NCI-H187 treated with DMSO at 0.1 percent for 48 hours (cell line): Measurements from ENCODE around the gene ETNK2.
A peak's percentile ranks its signal among the peaks of the same experiment; 100 is the strongest.
"Not testable (repeated sequence)": the region's sequence is repeated elsewhere in the genome, so short reads cannot be mapped to it uniquely, and the experiment has no call there.

Source experiments
- DNase-seq: peaks from one replicate; lab custom pipeline; 2025; lab: John Stamatoyannopoulos, UW

ETNK2 gene

GRCh38 chr1:204098683-204099082 is 53.2 kb downstream of the ETNK2 start:
- DNase-seq, result no peak

GRCh38 chr1:204096931-204097330 is 54.9 kb downstream of the ETNK2 start:
- no peak for DNase-seq

- no peak for DNase-seq
Measured at GRCh38 chr1:204094856-204095634, 56.8 kb downstream of the ETNK2 start.

- no peak for DNase-seq
Measured at GRCh38 chr1:204094313-204094729, 57.5 kb downstream of the ETNK2 start.

- DNase-seq, result no peak
Measured at GRCh38 chr1:204093781-204094180, 58.1 kb downstream of the ETNK2 start.

- DNase-seq, result no peak
Measured at GRCh38 chr1:204093421-204093717, 58.5 kb downstream of the ETNK2 start.

- DNase-seq, result no peak
Measured at GRCh38 chr1:204092632-204093420, 59.0 kb downstream of the ETNK2 start.

GRCh38 chr1:204091787-204092312 is 60.0 kb downstream of the ETNK2 start:
- DNase-seq, result no peak

GRCh38 chr1:204091066-204091465 is 60.8 kb downstream of the ETNK2 start:
- DNase-seq, result no peak

- not testable (repeated sequence) for DNase-seq
Measured at GRCh38 chr1:204090132-204090531, 61.7 kb downstream of the ETNK2 start.

- no peak for DNase-seq
Measured at GRCh38 chr1:204089044-204089751, 62.6 kb downstream of the ETNK2 start.

- no peak for DNase-seq
Measured at GRCh38 chr1:204088596-204088995, 63.2 kb downstream of the ETNK2 start.

GRCh38 chr1:204087893-204088528 is 63.8 kb downstream of the ETNK2 start:
- no peak for DNase-seq

GRCh38 chr1:204087181-204087892 is 64.5 kb downstream of the ETNK2 start:
- no peak for DNase-seq

- no peak for DNase-seq
Measured at GRCh38 chr1:204085876-204086275, 66.0 kb downstream of the ETNK2 start.

GRCh38 chr1:204084247-204084772 is 67.5 kb downstream of the ETNK2 start:
- DNase-seq, result peak; percentile 92

- DNase-seq, result no peak
Measured at GRCh38 chr1:204083491-204083890, 68.4 kb downstream of the ETNK2 start.

GRCh38 chr1:204081791-204082513 is 69.9 kb downstream of the ETNK2 start:
- no peak for DNase-seq

GRCh38 chr1:204081164-204081790 is 70.6 kb downstream of the ETNK2 start:
- no peak for DNase-seq
